ENCODE measurements around the gene PODXL2. TPM values are rescaled to one million over a fixed set of nuclear protein-coding genes. Genes with fewer than 3 reads are reported as not detected.
A peak's percentile ranks its signal among the peaks of the same experiment; 100 is the strongest.

Gene PODXL2
- total and polyA plus RNA-seq, 2 of the 8 experiments (the other 6 are each of a cell fraction or from before 2014, with no cell fraction given) = 27.6 to 31.6 TPM

- no peak for TF ChIP-seq USF2 (IDR thresholded peaks at IDR 0.05; ENCODE audit: low read length)
- no peak for TF ChIP-seq EP300 (IDR thresholded peaks at IDR 0.05; ENCODE audit: borderline replicate concordance in 1 of 2, low read depth in 2 of 2, low read length in 2 of 2)
- no peak for TF ChIP-seq CBX8 (IDR thresholded peaks at IDR 0.05; ENCODE audit: borderline replicate concordance, low read depth, low read length)
- peak; percentile 99 for TF ChIP-seq MAX (IDR thresholded peaks at IDR 0.05)
- no peak for TF ChIP-seq BRCA1 (IDR thresholded peaks at IDR 0.05; ENCODE audit: low read depth, low read length)
- TF ChIP-seq CTCF (IDR thresholded peaks at IDR 0.05; ENCODE audit: control extremely low read depth in 1 of 3, insufficient read depth in 1 of 3, low read depth in 1 of 3, low read length in 3 of 3) = no peak
- no peak for TF ChIP-seq JUN (IDR thresholded peaks at IDR 0.05; ENCODE audit: low read depth, low read length)
- peak in 1 of 2 experiments; percentile 98; a peak in 2 of 4 replicates for TF ChIP-seq HDAC2 (IDR thresholded peaks at IDR 0.05; ENCODE audit: borderline replicate concordance in 1 of 2, low read depth in 2 of 2, low read length in 2 of 2)
- no peak for TF ChIP-seq TBP (IDR thresholded peaks at IDR 0.05; ENCODE audit: low read depth, low read length)
- TF ChIP-seq KDM4A (IDR thresholded peaks at IDR 0.05; ENCODE audit: low read depth, low read length, severe bottlenecking) = peak; percentile 15
- peak; percentile 89 for TF ChIP-seq RNF2 (IDR thresholded peaks at IDR 0.05; ENCODE audit: borderline replicate concordance, low read depth, low read length, missing control alignments, poor library complexity, severe bottlenecking)
- no peak for TF ChIP-seq ATF2 (IDR thresholded peaks at IDR 0.05; ENCODE audit: low read length)
- no peak for TF ChIP-seq RBBP5 (IDR thresholded peaks at IDR 0.05; ENCODE audit: borderline replicate concordance, low read depth, low read length)
- TF ChIP-seq BCL11A (IDR thresholded peaks at IDR 0.05; ENCODE audit: low read depth in 2 of 2, low read length in 2 of 2) = no peak
- TF ChIP-seq NANOG (IDR thresholded peaks at IDR 0.05; ENCODE audit: insufficient read depth, low read depth, low read length, poor library complexity, severe bottlenecking) = no peak
- TF ChIP-seq JUND (IDR thresholded peaks at IDR 0.05; ENCODE audit: low read length) = no peak
- 0 out of 2 replicates have a peak, but pooled peaks have one; percentile 7 for TF ChIP-seq CREB1 (IDR thresholded peaks at IDR 0.05)
These were observed at the start of gene PODXL2 (continued) for GRCh38 chr3:127628788-127629466.

Data from H1 (cell line).